ENCODE results near the gene PIK3R1.
"Not testable (repeated sequence)": the region's sequence is repeated elsewhere in the genome, so short reads cannot be mapped to it uniquely, and the experiment has no call there.

PIK3R1 gene

DNA sequence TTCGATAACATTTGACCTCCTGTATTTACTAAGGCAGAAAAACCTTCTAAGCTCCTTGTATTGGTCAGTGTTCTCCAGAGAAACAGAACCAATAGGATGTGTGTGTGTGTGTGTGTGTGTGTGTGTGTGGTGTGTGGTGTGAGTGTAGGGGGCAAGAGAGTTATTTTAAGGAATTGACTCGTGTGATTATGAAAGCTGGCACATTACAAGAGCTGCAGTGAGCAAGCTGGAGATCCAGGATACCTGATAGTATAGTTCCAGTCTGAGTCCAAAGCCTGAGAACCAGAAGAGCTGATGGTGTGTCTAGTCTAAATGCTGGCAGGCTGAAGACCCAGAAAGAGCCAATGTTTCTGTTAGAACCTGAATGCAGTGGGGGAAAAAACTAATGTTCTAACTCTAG, 21.2 kb upstream of the PIK3R1 start:
- DNase-seq, result no peak

DNA sequence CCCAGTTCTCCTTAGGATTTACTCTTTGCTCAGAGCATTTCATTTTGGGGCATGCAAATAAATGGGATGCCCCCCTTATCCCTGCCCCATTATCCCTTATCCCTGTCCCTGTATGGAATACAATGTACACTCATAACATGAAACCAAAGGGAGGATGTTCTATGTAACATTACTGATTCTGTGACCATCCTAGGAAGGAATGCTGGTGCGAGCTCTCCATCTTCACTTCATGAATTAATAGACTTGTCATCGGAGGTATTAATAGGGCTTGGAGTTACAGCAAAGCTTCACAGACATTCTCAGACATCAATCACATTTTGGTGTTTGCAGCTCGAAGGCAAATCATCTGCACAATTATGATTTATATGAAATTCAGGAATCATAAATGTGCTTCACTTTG, 20.4 kb upstream of the PIK3R1 start:
- no peak for DNase-seq

DNA sequence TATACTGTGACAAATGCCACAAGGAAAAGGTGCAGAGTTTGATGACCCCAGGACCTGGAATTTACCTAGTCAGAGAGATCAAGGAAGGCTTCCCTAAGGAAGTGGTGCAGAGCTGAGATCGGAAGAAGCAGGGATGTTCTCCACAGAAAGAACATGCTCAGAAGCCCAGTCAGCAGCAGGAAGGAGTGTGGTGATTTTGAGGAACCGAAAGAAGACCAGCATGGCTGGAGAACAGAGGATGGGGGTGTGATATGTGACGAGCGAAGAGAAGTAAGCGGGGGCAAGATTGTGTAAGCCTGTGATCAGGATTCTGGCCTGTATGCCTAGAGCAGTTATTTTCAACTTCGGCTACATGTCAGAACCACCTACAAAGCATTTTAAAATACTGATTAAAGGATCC, 18.7 kb upstream of the PIK3R1 start:
- no peak for DNase-seq

DNA sequence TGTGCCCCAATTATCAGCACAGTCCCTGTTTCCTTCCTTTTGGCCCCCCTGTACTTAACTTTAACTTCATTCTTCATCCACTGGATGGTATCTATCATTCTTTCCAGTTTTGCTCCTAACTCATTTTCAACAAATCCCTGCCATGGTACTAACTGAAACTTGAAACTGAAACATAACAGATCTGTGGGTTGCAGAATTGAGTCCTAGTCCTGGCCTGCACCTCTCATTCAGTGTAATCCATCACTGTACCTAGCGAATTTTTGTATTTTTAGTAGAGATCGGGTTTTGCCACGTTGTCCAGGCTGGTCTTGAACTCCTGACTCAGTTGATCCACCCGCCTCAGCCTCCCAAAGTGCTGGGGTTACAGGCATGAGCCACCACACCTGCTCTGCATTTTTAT, 15.3 kb upstream of the PIK3R1 start:
- DNase-seq, result no peak

DNA sequence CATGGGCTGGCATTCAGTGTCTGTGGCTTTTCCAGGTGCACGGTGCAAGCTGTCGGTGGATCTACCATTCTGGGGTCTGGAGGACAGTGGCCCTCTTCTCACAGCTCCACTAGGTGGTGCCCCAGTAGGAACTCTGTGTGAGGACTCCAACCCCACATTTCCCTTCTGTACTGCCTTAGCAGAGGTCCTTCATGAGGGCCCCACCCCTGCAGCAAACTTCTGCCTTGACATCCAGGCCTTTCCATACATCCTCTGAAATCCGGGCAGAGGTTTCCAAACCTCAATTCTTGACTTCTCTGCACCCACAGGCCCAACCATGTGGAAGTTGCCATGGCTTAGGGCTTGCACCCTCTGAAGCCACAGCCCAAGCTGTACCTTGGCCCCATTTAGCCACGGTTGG, 4.9 kb upstream of the PIK3R1 start:
- not testable (repeated sequence) for DNase-seq

DNA sequence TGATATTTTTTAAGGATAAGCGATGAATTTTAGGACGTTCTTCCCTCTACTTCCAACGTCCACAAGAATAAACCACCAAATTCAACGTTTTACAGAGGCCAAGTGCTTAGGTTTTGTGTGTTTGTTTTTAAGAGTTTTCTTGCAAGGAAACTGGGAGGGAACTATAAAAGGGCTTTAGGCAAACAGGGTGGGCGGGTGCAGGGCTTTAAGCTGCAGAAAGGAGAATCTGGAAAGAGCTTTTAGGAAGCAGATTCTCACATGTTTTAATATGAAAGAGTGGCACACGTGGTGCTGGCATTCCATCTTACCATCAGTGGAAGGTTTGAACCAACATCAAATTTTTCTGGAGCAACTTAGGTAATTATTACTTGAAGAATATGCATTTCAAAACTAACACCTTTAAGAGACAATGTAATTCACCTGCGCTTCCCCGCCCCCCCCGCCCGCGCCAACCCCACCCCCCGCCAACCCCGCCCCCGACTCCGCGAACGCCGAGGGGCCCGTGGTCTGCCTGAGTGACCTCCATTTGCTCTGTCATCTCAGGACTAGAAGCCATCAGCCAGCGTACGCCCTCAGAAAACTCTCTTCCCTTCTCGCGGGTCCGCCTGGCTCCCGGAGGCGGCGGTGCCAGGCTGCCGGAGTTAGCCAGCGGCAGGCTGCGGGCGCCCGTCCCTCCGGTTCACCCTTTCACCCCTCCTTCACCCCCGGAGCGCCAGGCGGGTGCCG, 911 bp upstream of the PIK3R1 start:
- no peak for DNase-seq

DNA sequence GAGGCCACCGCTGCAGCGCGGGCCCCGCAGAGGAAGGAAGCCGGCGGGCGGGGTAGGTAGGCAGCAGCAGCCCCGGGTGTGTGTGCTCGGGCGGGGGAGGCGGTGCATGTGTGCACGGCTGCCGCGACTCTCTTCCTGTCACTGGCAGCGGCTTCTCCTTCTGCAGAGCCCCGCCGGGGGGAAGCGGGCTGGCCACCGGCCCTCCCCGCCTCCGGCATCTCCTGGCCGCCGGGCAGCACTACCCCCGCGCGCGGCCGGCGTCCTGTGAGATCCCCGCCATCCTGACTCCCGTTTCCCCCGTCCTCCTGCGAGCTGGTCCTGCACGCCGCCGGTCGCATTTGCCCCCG, 315 bp downstream of the PIK3R1 start:
- DNase-seq, result peak; percentile 73

DNA sequence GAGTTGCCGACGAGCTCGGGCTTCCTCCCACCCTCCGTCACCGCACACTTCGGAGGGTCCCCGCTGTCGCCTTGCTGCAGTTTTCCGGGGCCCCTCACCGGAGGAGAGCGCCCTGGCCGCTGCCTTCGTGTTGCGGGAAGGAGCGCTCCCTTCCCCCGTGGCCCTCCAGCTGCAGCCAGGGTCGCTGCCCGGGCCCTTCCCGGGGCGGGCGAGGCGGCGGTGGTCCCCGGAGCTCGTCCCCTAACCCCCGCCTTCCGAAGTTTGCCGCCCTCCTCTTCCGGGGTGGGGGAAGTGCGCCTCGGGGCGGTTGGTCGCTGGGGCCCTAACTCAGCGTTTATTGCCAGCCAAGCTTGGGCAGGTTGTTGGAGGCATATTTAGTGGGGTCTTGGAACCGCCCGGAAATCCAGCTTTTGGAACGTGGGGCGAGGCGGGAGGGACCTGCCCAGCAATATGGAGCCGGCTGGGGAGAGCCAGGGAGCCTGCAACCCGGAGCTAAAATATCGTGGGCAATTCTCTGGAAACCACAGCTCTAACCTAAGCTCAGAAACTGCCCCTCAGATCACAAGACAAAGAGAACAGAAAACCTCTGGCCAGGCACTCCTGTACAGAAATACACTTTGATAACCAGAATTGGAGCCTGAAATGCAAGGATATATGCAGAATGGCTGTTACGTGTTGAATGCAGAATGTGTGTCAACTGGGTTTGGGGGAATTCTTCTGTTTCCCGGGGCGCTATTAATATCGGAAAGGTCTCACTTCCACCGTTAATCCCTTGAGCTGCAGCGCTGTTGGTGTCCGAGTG, 890 bp downstream of the PIK3R1 start:
- no peak for DNase-seq

DNA sequence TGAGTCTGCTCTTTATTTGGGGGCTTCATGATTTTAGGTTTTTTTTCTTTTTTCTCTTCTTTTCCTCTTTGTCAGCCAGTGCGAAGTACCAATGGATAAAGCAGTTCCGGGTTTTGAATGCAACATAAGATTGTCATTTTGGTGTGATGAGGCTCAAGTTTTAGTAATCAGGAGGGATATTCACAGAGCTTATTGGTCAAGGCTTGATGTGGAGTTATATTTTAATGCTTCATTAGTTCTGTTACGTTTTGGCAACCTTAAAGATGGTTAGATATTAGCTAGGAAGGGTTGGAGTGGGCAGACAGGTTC, 1.4 kb downstream of the PIK3R1 start:
- no peak for DNase-seq

DNA sequence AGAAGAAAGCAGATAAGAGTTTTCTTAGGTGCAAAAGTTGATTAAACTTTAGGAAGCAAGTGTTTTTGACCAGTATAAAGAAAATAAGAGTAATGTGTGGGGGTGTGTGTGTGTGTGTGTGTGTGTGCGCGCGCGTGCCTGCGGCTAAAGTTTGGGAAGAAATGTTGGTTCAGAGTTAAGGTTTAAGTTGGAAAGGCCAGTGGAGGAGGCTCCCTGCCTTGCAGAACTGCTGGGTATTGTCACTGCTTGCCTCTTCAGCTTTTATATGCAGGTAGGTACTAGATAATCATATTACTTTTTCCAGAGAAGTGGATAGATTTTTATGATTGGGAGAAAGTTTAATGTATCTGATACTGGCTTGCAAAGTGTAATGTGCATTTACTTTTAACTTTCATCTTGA, 2.0 kb downstream of the PIK3R1 start:
- DNase-seq, result no peak

DNA sequence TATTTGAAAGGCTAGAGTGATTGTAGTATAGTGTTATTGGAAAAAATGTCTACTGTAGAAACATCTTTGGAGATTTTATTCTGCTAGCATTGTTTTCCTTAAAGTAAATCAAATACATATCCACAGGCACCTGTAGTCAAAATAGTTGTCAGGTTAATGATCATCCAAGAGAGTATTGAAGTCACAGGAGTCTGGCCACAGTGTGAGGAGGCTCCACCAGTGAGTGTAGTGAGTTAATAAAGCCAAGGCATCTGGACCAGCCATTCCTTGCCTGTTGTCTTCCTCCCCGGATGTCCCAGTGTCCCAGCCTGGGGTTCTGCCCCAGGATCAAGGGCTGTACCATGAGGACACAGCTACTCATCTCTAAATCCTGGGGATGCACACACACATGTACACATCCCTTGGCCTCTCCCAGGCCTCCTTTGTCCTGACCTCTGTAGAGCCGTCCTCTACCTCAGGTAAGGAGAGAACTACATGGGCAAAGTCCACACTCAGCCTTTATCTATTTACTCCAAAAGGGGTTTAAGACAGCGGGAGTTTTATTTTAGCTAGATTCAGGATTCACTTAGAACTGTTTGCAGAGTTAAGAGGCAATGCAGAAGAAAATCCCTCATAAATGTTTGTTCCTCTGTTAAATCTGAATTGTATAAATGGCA, 3.7 kb downstream of the PIK3R1 start:
- DNase-seq, result no peak

DNA sequence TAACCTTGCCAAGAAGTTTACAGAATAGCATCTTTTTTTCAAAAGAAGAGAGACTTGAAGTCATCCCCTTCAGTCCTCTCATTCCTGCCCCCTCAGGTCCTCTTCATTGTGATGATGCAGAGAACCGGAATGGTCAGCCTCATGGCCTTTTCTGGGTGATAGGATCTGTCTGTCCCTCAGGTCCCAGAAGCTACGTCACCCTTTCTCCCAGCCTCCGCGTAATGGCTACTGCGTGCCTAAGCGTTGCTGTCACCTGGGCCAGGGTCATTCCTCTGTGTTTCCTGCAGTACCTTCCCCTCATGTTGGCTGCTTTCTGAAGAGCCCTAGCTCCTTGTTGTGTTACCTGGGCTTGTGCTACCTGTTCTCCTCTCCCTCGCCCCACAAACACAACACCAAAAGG, 4.7 kb downstream of the PIK3R1 start:
- DNase-seq, result no peak

DNA sequence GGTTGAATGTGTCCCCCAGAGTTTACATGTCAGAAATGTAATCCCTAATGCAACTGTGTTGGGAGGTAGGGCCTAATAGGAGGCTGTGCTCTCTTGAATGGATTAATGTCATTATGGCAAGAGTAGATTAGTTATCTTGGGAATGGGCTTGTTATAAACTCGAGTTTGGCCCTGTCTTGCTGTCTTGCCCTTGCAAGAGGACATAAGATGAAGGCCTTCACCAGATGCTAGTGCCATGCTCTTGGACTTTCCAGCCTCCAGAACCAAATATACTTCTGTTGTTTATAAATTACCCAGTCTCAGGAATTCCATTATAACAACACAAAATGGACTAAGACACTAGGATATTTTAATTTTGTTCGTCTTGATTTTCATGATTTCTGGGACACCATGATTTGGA, 5.4 kb downstream of the PIK3R1 start:
- DNase-seq, result no peak

DNA sequence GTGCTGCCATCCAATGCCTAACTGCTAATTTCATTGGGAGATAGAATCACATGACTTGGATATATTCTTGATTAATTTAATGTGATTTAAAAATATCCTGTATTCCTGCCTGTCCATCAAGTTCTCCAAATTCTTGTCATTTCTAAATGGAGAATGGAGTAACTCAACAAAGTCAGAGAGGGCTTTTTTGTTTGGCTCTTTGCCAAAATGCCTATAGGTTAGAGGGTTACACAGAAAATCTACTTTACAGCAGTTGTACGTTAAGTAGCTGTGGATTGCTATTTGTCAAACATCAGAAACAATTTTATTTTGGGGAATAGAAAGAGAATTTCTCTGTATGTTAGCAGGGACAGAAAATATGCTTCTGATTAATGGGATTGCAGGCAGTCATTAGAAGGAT, 5.9 kb downstream of the PIK3R1 start:
- no peak for DNase-seq

DNA sequence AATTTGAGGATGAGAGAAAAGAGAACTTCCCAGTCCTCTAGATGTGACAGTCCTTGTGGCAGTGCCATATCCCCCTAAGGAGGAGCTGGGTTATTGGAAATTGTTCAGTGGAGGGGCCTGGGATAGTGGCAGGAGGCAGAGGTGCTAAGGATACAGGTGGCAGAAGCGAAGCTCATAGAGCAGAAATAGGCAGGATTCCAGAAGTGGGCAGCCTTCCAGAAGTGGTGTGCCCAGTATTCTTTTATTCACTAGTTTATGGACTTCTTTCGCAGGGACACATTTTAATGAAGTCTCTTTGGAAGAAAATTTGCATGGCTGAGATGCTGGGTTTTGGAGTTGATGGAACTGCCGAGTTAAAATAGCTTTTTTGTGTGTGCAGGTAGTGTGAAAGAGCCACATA, 6.8 kb downstream of the PIK3R1 start:
- no peak for DNase-seq

DNA sequence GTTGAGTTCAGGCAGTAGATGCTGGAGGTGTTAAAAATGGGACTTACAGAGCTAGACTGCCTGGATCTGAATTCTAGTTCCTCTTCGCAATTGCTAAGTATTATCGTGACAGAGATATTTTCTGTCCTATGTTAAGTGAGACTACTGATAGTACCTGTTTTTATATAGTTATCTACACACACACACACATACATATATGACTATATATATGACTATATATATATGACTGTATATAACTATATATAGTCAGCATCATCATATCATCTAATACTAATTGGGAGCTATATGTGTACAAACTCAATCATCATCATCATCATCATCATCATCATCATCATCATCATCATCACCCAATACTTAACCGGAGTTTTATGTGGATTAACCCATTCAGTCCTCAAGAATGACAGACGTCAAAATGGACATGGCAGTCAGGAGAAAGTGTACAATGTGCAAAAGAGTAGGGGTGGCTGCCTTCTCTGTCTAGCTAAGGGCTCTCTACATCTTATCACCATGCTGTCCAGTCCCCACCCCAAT, 7.3 kb downstream of the PIK3R1 start:
- no peak for DNase-seq

DNA sequence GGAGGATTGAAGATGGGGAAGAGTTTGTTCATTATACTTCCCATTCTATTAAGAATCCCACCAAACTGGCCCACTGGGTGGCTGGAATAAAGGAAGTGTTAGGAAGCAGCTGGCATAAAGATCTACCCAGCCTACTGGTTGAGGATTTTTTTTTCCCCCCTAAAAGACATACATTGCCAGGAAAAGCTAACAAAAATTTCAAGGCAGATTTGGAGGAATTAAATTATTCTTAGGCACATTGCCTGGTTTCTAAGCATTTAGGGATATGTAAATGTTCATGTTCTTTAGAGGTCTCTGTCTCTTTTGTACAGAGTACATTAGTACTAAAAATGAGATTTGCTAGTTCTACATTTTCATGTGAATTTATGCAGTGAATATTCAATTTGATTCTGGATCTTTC, 8.3 kb downstream of the PIK3R1 start:
- no peak for DNase-seq

DNA sequence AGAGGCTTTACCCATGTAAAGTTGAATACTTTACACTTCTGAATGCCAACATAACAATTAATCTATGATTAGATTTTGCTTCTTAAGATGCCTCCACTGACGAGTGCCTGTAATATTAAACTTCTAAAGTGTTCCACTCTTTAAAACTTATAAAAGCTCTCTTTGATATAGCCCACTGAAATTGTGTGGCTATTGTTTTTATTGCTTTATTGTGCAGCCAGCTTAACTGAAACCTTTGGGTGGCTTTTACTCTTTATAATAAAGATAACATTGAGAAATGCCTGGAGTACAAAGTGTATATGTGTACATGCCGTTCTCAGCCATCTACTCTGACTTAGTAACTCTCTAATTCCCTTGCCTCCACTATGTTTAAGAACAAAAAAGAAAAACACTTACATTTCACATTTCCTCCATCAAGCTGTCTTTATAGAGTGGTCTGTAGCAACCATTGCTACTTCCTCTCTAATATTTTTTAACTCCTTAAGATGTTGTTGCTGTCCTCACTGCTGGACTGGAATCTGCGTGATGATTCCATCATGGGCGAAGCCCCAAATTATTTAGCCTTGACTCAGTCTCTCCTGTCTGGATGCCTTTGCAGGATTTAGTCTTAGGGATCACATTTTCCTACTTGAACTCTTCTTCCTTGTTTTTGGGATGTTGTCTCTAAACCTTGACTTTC, 9.1 kb downstream of the PIK3R1 start:
- no peak for DNase-seq

DNA sequence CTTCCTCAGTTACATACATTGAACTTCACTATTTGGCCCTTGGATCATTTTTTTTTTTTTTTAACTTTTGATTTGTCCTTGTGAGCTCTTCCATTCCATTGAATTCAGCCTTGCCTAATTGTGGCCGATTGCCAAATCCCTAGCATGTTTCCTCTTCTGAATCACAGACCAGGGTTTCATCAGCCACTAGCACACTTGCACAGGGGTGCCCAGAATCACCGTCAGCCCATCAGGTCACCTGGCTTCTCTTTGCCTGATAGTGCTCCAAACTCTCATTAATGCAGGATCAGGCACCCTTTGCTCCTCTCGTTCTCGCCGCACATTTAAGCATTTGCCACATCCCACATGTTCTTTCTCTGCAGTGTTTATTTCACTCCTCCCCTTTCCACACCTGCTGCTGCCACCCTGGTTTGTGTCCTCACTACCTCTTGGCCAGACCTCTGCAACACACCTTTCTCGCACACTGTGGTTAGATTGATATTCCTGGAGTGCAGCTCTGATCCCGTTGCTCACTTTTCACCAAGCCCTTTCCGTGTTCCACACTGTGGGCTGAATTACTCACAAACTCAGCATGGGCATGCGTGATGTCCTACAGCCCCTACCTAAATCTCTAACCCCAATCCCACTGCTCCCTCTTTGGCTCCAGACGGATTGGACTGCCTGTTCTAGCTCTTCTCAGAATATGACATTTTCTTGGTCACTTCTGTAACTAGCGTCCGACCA, 9.8 kb downstream of the PIK3R1 start:
- peak; percentile 20 for DNase-seq

DNA sequence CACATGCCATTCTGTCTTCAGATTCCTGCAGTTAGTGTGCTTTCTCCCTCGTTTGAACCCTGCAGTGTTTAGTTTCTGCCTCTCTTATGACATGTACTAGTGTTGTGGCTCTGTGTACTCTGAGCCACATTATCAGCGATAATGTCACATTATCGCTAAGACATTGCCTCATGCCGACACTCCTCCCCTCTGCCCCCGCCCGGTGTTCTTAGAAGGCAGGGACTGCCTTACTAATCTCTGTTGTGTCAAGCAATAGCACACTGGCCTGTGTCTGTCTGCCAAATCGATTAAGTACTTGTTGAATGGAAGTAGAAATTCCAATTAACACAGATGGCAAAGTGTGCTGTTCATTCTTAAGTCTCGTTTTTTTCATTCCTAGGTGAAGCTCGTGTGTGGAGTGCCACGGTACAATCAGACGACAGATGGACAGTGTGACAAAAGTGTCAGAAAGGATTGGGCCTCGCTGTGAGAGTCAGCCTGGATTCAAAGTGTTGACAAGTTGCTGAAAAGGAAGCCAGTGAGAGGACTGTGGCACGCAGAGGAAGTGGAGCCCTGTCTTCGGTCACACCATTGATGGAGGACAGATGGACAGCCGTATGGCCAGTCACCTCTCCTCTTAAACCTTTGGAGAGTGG, 10.5 kb downstream of the PIK3R1 start:
- no peak for DNase-seq

DNA sequence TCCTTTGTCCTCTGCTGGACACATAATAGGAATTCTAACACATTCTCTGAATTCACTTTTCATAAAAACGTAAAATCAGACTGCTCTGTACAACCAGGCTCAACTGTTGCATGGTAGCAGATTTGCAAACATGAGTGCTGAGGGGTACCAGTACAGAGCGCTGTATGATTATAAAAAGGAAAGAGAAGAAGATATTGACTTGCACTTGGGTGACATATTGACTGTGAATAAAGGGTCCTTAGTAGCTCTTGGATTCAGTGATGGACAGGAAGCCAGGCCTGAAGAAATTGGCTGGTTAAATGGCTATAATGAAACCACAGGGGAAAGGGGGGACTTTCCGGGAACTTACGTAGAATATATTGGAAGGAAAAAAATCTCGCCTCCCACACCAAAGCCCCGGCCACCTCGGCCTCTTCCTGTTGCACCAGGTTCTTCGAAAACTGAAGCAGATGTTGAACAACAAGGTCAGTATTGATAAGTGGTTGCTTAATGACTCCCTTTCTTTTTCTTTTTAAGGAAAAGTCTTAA, 11.1 kb downstream of the PIK3R1 start:
- DNase-seq, result no peak

DNA sequence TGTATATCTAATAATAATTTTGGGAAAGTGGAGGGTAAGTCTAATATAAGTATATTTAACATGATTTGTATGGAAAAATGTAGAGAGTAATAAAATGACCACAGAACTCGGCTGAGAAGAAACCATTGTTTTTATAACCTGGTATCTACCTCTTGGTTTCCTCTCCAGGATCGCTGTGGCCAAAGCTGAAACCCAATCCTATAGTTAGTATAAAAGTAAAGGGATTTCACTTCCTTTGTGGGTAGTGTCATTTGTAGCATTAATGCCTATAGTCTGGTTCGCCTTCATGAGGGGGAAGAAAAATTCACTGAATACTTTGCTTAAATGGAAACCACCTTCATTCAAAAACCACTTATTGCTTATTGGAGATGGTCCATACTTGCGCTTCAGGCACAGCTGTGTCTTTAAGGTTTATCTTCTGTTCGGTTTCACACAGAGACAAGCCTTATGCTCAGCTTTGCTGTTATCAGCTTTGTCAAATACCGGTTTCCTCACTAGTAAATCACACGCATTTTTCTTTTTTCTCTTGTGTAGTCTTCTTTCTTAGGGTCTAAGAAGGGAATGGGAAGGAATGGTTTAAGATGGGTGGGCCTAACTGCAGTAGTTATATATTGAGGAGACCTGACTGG, 12.1 kb downstream of the PIK3R1 start:
- DNase-seq, result no peak

Measured in NCI-H2029 treated with DMSO at 0.1 percent for 48 hours (cell line).